K562 (cell line): Measurements from ENCODE around the gene PLXDC1. TPM values are rescaled to one million over a fixed set of nuclear protein-coding genes. Genes with fewer than 3 reads are reported as not detected.

Experiments
- ATAC-seq: fragments of 200-7000 bp; cut with Tn5 transposase; 3 replicates; pipeline ENCODE4 v1.9.1; 2020; ENCODE audit warnings: moderate library complexity
- BruUV-seq: library from RNA; stranded (reverse); fragments of 400-500 nt; replicated peaks from 2 replicates; lab custom pipeline; 2021; lab: Mats Ljungman, UMichigan
- CTCF ChIA-PET: fragments of 300-600 bp; formaldehyde crosslinking; extraction: SDS; loops from one replicate; lab custom pipeline; 2021; ENCODE audit warnings: low intra/inter-chr PET ratio; lab: Yijun Ruan, JAX
- POLR2A ChIA-PET: fragments of 300-600, 350-650 bp; sonication (Branson Sonifier 250); formaldehyde crosslinking; extraction: SDS; loops from one replicate; lab custom pipeline; 2021; ENCODE audit warnings: antibody characterized with exemption, inconsistent platforms; lab: Yijun Ruan, JAX
- DNase-seq, 4 experiments: peaks; one replicate each; pipeline versions ENCODE4 v3.0.0 to v3.0.0-alpha.2; 2011 to 2018; ENCODE audit warnings: low spot score in 3 of 4, mixed read lengths in 3 of 4; ENCODE audit errors: extremely low read depth in 1 of 4
- FAIRE-seq: peaks from 2 replicates; lab custom pipeline; 2011; peaks lifted over from hg19 to GRCh38; lab: Jason Lieb, UNC
- H2AFZ ChIP-seq: 2 replicates; pipeline ENCODE4 v1.6.0; 2011; ENCODE audit warnings: low read depth, low read length, control low read depth, inconsistent platforms
- H3K27ac ChIP-seq: fragments of 200-600 bp; 3 replicates; pipeline ENCODE4 v1.8.0; 2011; ENCODE audit warnings: low read depth, mild to moderate bottlenecking, control low read depth, inconsistent platforms, low read length, moderate library complexity, mixed read lengths; ENCODE audit errors: extremely low read depth
- H3K27me3 ChIP-seq, 2 experiments: fragments of 300-600 bp in 1 of 2; 2 replicates in 1 of 2; 3 replicates in 1 of 2; pipeline versions ENCODE4 v1.6.0 to v1.8.0; 2011; ENCODE audit warnings: inconsistent platforms in 2 of 2, low read length in 2 of 2, mild to moderate bottlenecking in 1 of 2, mixed read lengths in 1 of 2, moderate library complexity in 1 of 2; ENCODE audit not compliant: control insufficient read depth in 2 of 2, insufficient read depth in 2 of 2
- H3K36me3 ChIP-seq: fragments of 300-600 bp; 3 replicates; pipeline ENCODE4 v1.8.0; 2011; ENCODE audit warnings: mild to moderate bottlenecking, low read length, inconsistent platforms; ENCODE audit not compliant: control insufficient read depth, insufficient read depth
- H3K4me1 ChIP-seq, 2 experiments: fragments of 200-600 bp in 1 of 2; replicated peaks in 1 of 2; 2 replicates in 1 of 2; 3 replicates in 1 of 2; pipeline versions ENCODE4 v1.5.1 to v1.8.0; 2011; ENCODE audit warnings: inconsistent platforms in 2 of 2, low read length in 2 of 2, mild to moderate bottlenecking in 1 of 2, mixed read lengths in 1 of 2, moderate library complexity in 1 of 2; ENCODE audit not compliant: control insufficient read depth in 2 of 2, insufficient read depth in 2 of 2
- H3K4me2 ChIP-seq: 2 replicates; pipeline ENCODE4 v1.6.1; 2011; ENCODE audit warnings: low read length, control low read depth, inconsistent platforms, mixed read lengths; ENCODE audit not compliant: insufficient read depth
- H3K4me3 ChIP-seq: fragments of 200-600 bp; sonication (generic), shearing (Covaris generic); 2 replicates; pipeline ENCODE4 v1.5.1; 2016; ENCODE audit warnings: control low read depth, inconsistent platforms
- H3K79me2 ChIP-seq: fragments of 200-600 bp; 3 replicates; pipeline ENCODE4 v1.8.0; 2011; ENCODE audit warnings: low read length, inconsistent platforms; ENCODE audit not compliant: control insufficient read depth, insufficient read depth
- H3K9ac ChIP-seq, 2 experiments: 2 replicates each; pipeline versions ENCODE4 v1.6.0 to v1.6.1; 2011; ENCODE audit warnings: low read depth in 2 of 2, low read length in 2 of 2, control low read depth in 1 of 2, inconsistent platforms in 1 of 2, mild to moderate bottlenecking in 1 of 2, mixed read lengths in 1 of 2; ENCODE audit not compliant: insufficient read depth in 1 of 2
- H3K9me1 ChIP-seq: one replicate; pipeline ENCODE4 v1.6.0; 2011; ENCODE audit warnings: inconsistent platforms, mild to moderate bottlenecking, low read length, moderate library complexity; ENCODE audit not compliant: control insufficient read depth, insufficient read depth
- H3K9me3 ChIP-seq: replicated peaks from 2 replicates; pipeline ENCODE4 v1.5.1; 2011; ENCODE audit warnings: low read depth, low read length, inconsistent platforms; ENCODE audit not compliant: control insufficient read depth, insufficient read depth
- H4K20me1 ChIP-seq: replicated peaks from 2 replicates; pipeline ENCODE4 v1.6.1; 2011; ENCODE audit warnings: low read length, inconsistent platforms, mixed read lengths; ENCODE audit not compliant: control insufficient read depth, insufficient read depth
- CBFA2T2 ChIP-seq: fragments of 450-650 bp; conservative IDR thresholded peaks from 2 replicates; pipeline ENCODE4 v1.6.1; 2017; ENCODE audit warnings: mild to moderate bottlenecking
- DPF2 ChIP-seq: fragments of 450-650 bp; IDR thresholded peaks from 2 replicates; pipeline ENCODE4 v1.6.1; 2016
- EP300 ChIP-seq: IDR thresholded peaks from 2 replicates; pipeline ENCODE4 v1.6.1; 2012; ENCODE audit warnings: low read length, improper control_type of control experiment
- ESRRA ChIP-seq: fragments of 450-650 bp; IDR thresholded peaks from 2 replicates; pipeline ENCODE4 v1.6.1; 2014; ENCODE audit warnings: low read depth, mild to moderate bottlenecking, moderate library complexity, borderline replicate concordance
- GMEB1 ChIP-seq: fragments of 250-450 bp; sonication (Bioruptor Pico); IDR thresholded peaks from 2 replicates; pipeline ENCODE4 v1.4.0; 2020; ENCODE audit warnings: mild to moderate bottlenecking
- JUND ChIP-seq, 2 experiments: IDR thresholded peaks; 2 replicates in 1 of 2; 3 replicates in 1 of 2; pipeline ENCODE4 v1.6.1; 2011; ENCODE audit warnings: borderline replicate concordance in 2 of 2, low read depth in 2 of 2, low read length in 2 of 2, improper control_type of control experiment in 1 of 2, missing biosample characterization in 1 of 2, missing genetic modification characterization in 1 of 2, missing genetic modification reagents in 1 of 2
- KDM1A ChIP-seq, 2 experiments: fragments of 450-650 bp; IDR thresholded peaks; 2 replicates each; pipeline ENCODE4 v1.6.1; 2016; ENCODE audit warnings: mild to moderate bottlenecking in 2 of 2
- L3MBTL2 ChIP-seq: fragments of 450-650 bp; IDR thresholded peaks from 2 replicates; pipeline ENCODE4 v1.6.1; 2016; ENCODE audit warnings: mild to moderate bottlenecking, moderate library complexity
- NCOR1 ChIP-seq: fragments of 450-650 bp; IDR thresholded peaks from 2 replicates; pipeline ENCODE4 v1.6.1; 2016; ENCODE audit warnings: mild to moderate bottlenecking, moderate library complexity
- NFATC3 ChIP-seq: fragments of 450-650 bp; IDR thresholded peaks from 2 replicates; pipeline ENCODE4 v1.6.1; 2017; ENCODE audit warnings: mild to moderate bottlenecking
- RCOR1 ChIP-seq, 2 experiments: IDR thresholded peaks; 2 replicates each; pipeline ENCODE4 v1.6.1; 2012; ENCODE audit warnings: low read depth in 2 of 2, low read length in 2 of 2, borderline replicate concordance in 1 of 2, improper control_type of control experiment in 1 of 2
- SMARCA4 ChIP-seq: fragments of 450-650 bp; IDR thresholded peaks from 2 replicates; pipeline ENCODE4 v1.6.1; 2016
- SMARCE1 ChIP-seq: fragments of 450-650 bp; IDR thresholded peaks from 2 replicates; pipeline ENCODE4 v1.7.1; 2016; ENCODE audit warnings: mild to moderate bottlenecking
- SPI1 ChIP-seq: IDR thresholded peaks from 2 replicates; pipeline ENCODE4 v1.6.1; 2011; ENCODE audit warnings: low read depth, low read length, control low read depth, borderline replicate concordance
- SRF ChIP-seq, 2 experiments: fragments of 250-450, 450-650 bp in 1 of 2; sonication (Bioruptor Pico) in 1 of 2; sonication (generic) in 1 of 2; formaldehyde crosslinking; IDR thresholded peaks; 2 replicates each; pipeline versions ENCODE4 v1.5.0 to v1.5.1; 2020 to 2022; ENCODE audit warnings: mild to moderate bottlenecking in 1 of 2, missing genetic modification reagents in 1 of 2
- TCF3 ChIP-seq: sonication (generic); formaldehyde crosslinking; IDR thresholded peaks from 2 replicates; pipeline ENCODE4 v1.4.0; 2020; ENCODE audit warnings: mild to moderate bottlenecking, missing genetic modification reagents
- TEAD4 ChIP-seq, 2 experiments: sonication (generic) in 1 of 2; formaldehyde crosslinking in 1 of 2; IDR thresholded peaks; 2 replicates each; pipeline versions ENCODE4 v1.6.1 to v1.8.0; 2012 to 2022; ENCODE audit warnings: borderline replicate concordance in 1 of 2, inconsistent platforms in 1 of 2, low read length in 1 of 2, mild to moderate bottlenecking in 1 of 2, missing genetic modification reagents in 1 of 2
- ZFP36 ChIP-seq: fragments of 150-350 bp; IDR thresholded peaks from 2 replicates; pipeline ENCODE4 v1.6.1; 2018; ENCODE audit warnings: low read length, low read depth; ENCODE audit not compliant: partially characterized antibody
- ZNF165 ChIP-seq: fragments of 250-450 bp; sonication (Bioruptor Pico); IDR thresholded peaks from 2 replicates; pipeline ENCODE4 v1.4.0; 2020; ENCODE audit warnings: borderline replicate concordance
- ZNF785 ChIP-seq: fragments of 250-450 bp; sonication (Bioruptor Pico); IDR thresholded peaks from 2 replicates; pipeline ENCODE4 v1.4.0; 2020; ENCODE audit warnings: mild to moderate bottlenecking
- WGBS: fragments of 100-300 bp; shearing (Covaris generic); methylation state at CpG from one replicate; pipeline ENCODE4 v1.1.6; 2016; ENCODE audit warnings: low coverage, mixed read lengths; ENCODE audit not compliant: insufficient coverage; ENCODE audit errors: missing lambda C conversion rate; 5-methylcytosine and 5-hydroxymethylcytosine counted together
- in situ Hi-C: fragments of 300-500 bp; cut with MboI; formaldehyde crosslinking; loops from 4 replicates; pipeline ENCODE4 v1.15.0; 2018; ENCODE audit warnings: inconsistent platforms, mixed read lengths
- intact Hi-C: fragments of 100-400 bp; cut with micrococcal nuclease; formaldehyde crosslinking; loops from 2 replicates; pipeline ENCODE4 v1.14.2; 2022
- polyA plus RNA-seq, 8 experiments: library from polyadenylated mRNA; depleted of rRNA in 4 of 8; stranded (reverse) in 5 of 8; unstranded in 3 of 8; fragments of >200 nt; fragmentation: Nextera tagmentation in 2 of 8; fragmentation: Illumina TruSeq in 1 of 8; extraction: Ambion mirVana in 2 of 8; extraction: Trizol in 1 of 8; gene quantifications; 2 replicates each; pipeline versions ENCODE4 v1.2.1 to v1.2.3, GENCODE V29; 2011 to 2014; ENCODE audit warnings: inconsistent platforms in 1 of 8, missing spikeins in 1 of 8
- total RNA-seq, 7 experiments: library from RNA; depleted of rRNA in 6 of 7; stranded (reverse); fragments of >200 nt in 6 of 7; fragmentation: Illumina TruSeq in 2 of 7; extraction: Trizol in 2 of 7; gene quantifications; 2 replicates each; pipeline versions ENCODE4 v1.2.1 to v1.2.3, GENCODE V29; 2011 to 2021; ENCODE audit warnings: low replicate concordance in 1 of 7
- TF ChIP-seq, protein P1 (sequence below): fragments of 250-450 bp; sonication (Bioruptor Pico); IDR thresholded peaks from 2 replicates; pipeline ENCODE4 v1.8.0; 2021; ENCODE audit warnings: mild to moderate bottlenecking, moderate library complexity

Gene PLXDC1
- total and polyA plus RNA-seq, 9 of the 15 experiments (the other 6 are each of a cell fraction or from before 2014, with no cell fraction given), result not detected

- no TSS peak for BruUV-seq
- Histone ChIP-seq H3K27me3 (0 out of 5 replicates have a peak, but pooled peaks cover 0 to 2% of the 10 kb centered on the region in 2 experiments), H4K20me1 (no peaks in the 10 kb centered on the region), H3K4me2 (peak overlapping the region; percentile 23; the same call in 1 of the 2 replicates), H3K9me1 (no peaks in the 10 kb centered on the region), H3K9ac (no peak overlapping the region), H3K4me3 (no peak overlapping the region), H3K9me3 (no peaks in the 10 kb centered on the region), H3K4me1 (peaks cover 7 to 8% of the 10 kb centered on the region in 2 experiments; a peak in 4 of 5 replicates), H2AFZ (no peak overlapping the region), H3K27ac (no peak overlapping the region), H3K36me3 (no peaks in the 10 kb centered on the region), H3K79me2 (no peaks in the 10 kb centered on the region)
- in situ Hi-C loops, result no loop called here
- POLR2A ChIA-PET, result interaction anchor here (0.9 kb wide), 1 partner anchor 9 kb away, joined by 6 read pairs; no protein-coding TSS in a partner anchor
- DNase-seq (peak; percentile 77 to 84 (median 80)), FAIRE-seq (peak; percentile 78), ATAC-seq (peak; percentile 83)
- CTCF ChIA-PET, result no interaction called here
- intact Hi-C loops, result no loop called here
- 0% methylated on average over 2 of the region's 2 CpGs for WGBS
- TF ChIP-seq SRF (CRISPR knock-in tag; IDR thresholded peaks at IDR 0.05) (0 out of 4 replicates have a peak, but pooled peaks of 1 of the 2 experiments have one; percentile 27), DPF2 (0 out of 2 replicates have a peak, but pooled peaks have one; percentile 68), ESRRA (peak; percentile 69; the same call in 1 of the 2 replicates), L3MBTL2 (0 out of 2 replicates have a peak, but pooled peaks have one; percentile 17), RCOR1 (IDR thresholded peaks at IDR 0.05; ENCODE audit: borderline replicate concordance in 1 of 2, low read depth in 2 of 2, low read length in 2 of 2) (peak in 1 of 2 experiments; percentile 80; a peak in 2 of 4 replicates), TEAD4 (IDR thresholded peaks at IDR 0.05; ENCODE audit: low read length) (peak; percentile 74; the same call in 1 of the 2 replicates), TEAD4 (CRISPR knock-in tag; IDR thresholded peaks at IDR 0.05; ENCODE audit: borderline replicate concordance) (no peak), SPI1 (no peak), NFATC3 (no peak), ZNF165 (no peak), JUND (IDR thresholded peaks at IDR 0.05; ENCODE audit: borderline replicate concordance, low read depth, low read length) (0 out of 2 replicates have a peak, but pooled peaks have one; percentile 18), JUND (tag; IDR thresholded peaks at IDR 0.05; ENCODE audit: borderline replicate concordance, low read depth, low read length) (no peak; the same call in 2 of the 3 replicates), KDM1A (IDR thresholded peaks at IDR 0.05) (peak in 1 of 2 experiments; percentile 34; a peak in 1 of 4 replicates), GMEB1 (CRISPR knock-in tag) (no peak), ZFP36 (peak; percentile 22), NCOR1 (peak; percentile 64), TCF3 (CRISPR knock-in tag) (peak; percentile 70), ZNF785 (CRISPR knock-in tag) (no peak), SMARCA4 (peak; percentile 77; the same call in 1 of the 2 replicates), EP300 (peak; percentile 63), CBFA2T2 (peak; percentile 54), SMARCE1 (peak; percentile 73; the same call in 1 of the 2 replicates)
- TF ChIP-seq, protein P1, sequence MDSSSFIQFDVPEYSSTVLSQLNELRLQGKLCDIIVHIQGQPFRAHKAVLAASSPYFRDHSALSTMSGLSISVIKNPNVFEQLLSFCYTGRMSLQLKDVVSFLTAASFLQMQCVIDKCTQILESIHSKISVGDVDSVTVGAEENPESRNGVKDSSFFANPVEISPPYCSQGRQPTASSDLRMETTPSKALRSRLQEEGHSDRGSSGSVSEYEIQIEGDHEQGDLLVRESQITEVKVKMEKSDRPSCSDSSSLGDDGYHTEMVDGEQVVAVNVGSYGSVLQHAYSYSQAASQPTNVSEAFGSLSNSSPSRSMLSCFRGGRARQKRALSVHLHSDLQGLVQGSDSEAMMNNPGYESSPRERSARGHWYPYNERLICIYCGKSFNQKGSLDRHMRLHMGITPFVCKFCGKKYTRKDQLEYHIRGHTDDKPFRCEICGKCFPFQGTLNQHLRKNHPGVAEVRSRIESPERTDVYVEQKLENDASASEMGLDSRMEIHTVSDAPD (CRISPR knock-in tag), result no peak
Observed at GRCh38 chr17:39036009-39036408, 115.4 kb downstream of the PLXDC1 start.
